Prostate gland (tissue), 2 donors: ENCODE results near the gene KLHL28.
A peak's percentile ranks its signal among the peaks of the same experiment; 100 is the strongest.

Experiments used
- POLR2A ChIP-seq: fragments of 450-650 bp; IDR thresholded peaks from one replicate; pipeline ENCODE4 v1.6.1; 2016; ENCODE audit warnings: antibody characterized with exemption, mild to moderate bottlenecking
- POLR2AphosphoS5 ChIP-seq: sonication (generic); formaldehyde crosslinking; IDR thresholded peaks from one replicate; pipeline ENCODE4 v1.6.1; 2017; ENCODE audit warnings: antibody characterized with exemption
- TF ChIP-seq, protein P1 (sequence below), 4 experiments: fragments of 200-600 bp in 2 of 4; fragments of 450-650 bp in 2 of 4; sonication (generic) in 2 of 4; IDR thresholded peaks; 1 replicate in 3 of 4; 2 replicates in 1 of 4; pipeline ENCODE4 v1.5.1; 2016 to 2019; ENCODE audit warnings: antibody characterized with exemption in 4 of 4, mild to moderate bottlenecking in 2 of 4, moderate library complexity in 2 of 4

DNA sequence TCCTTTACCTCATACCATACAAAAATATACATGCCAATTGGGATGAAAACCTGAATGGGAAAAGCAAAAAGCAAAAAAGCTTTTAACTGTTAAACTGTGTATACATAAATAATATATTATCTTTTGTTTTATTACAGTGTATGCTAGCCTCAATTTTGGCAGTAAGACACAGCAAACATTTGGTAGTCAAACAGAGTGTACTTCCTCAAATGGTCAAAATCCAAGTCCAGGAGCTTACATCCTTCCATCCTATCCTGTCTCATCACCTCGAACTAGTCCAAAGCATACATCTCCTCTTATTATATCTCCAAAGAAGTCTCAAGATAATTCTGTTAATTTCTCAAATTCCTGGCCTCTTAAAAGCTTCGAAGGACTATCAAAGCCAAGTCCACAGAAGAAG, 42.2 kb upstream of the KLHL28 start:
- TF ChIP-seq, protein P1, sequence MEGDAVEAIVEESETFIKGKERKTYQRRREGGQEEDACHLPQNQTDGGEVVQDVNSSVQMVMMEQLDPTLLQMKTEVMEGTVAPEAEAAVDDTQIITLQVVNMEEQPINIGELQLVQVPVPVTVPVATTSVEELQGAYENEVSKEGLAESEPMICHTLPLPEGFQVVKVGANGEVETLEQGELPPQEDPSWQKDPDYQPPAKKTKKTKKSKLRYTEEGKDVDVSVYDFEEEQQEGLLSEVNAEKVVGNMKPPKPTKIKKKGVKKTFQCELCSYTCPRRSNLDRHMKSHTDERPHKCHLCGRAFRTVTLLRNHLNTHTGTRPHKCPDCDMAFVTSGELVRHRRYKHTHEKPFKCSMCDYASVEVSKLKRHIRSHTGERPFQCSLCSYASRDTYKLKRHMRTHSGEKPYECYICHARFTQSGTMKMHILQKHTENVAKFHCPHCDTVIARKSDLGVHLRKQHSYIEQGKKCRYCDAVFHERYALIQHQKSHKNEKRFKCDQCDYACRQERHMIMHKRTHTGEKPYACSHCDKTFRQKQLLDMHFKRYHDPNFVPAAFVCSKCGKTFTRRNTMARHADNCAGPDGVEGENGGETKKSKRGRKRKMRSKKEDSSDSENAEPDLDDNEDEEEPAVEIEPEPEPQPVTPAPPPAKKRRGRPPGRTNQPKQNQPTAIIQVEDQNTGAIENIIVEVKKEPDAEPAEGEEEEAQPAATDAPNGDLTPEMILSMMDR (IDR thresholded peaks at IDR 0.05), result no peak
- peak; percentile 16 for TF ChIP-seq POLR2AphosphoS5
- TF ChIP-seq POLR2A, result no peak
